OCI-LY7 (cell line): Measurements from ENCODE around the gene ACAP3.

Experiments
- EZH2phosphoT487 ChIP-seq: fragments of 200-600 bp; sonication (generic); IDR thresholded peaks from 2 replicates; pipeline ENCODE4 v1.6.1; 2018; ENCODE audit warnings: low read depth, borderline replicate concordance, mild to moderate bottlenecking, mixed run types, antibody characterized with exemption, low read length, moderate library complexity, mixed read lengths
- TF ChIP-seq, protein P1 (sequence below): fragments of 200-600 bp; sonication (generic); conservative IDR thresholded peaks from 2 replicates; pipeline ENCODE4 v1.5.1; 2014; ENCODE audit warnings: mild to moderate bottlenecking, antibody characterized with exemption, low read length, moderate library complexity, mixed read lengths

DNA sequence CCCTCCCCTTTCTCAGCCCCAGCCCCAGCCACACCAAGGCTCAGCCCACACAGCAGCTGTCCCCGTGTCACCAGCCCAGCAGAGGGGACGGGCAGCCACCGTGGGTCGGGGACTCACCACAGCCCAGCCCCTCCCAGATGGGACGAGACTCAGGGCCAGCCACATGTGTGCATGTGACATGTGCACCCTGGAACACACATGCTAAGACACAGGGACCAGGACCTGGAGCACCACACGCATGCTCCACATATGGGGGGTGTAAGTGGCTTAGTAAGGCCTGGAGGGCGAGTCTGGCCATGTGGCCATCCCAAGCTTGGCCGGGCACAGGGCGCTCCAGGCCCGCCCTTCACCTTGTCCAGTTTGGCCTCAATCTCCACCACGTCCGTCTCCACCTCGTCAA, 4.0 kb downstream of the ACAP3 start:
- TF ChIP-seq, protein P1, sequence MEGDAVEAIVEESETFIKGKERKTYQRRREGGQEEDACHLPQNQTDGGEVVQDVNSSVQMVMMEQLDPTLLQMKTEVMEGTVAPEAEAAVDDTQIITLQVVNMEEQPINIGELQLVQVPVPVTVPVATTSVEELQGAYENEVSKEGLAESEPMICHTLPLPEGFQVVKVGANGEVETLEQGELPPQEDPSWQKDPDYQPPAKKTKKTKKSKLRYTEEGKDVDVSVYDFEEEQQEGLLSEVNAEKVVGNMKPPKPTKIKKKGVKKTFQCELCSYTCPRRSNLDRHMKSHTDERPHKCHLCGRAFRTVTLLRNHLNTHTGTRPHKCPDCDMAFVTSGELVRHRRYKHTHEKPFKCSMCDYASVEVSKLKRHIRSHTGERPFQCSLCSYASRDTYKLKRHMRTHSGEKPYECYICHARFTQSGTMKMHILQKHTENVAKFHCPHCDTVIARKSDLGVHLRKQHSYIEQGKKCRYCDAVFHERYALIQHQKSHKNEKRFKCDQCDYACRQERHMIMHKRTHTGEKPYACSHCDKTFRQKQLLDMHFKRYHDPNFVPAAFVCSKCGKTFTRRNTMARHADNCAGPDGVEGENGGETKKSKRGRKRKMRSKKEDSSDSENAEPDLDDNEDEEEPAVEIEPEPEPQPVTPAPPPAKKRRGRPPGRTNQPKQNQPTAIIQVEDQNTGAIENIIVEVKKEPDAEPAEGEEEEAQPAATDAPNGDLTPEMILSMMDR, result no peak
- no peak for TF ChIP-seq EZH2phosphoT487
